IPS-20b (cell line): Measurements from ENCODE around the gene HIVEP1.

Experiments used
- H3K27ac ChIP-seq: one replicate; pipeline ENCODE4 v1.5.1; 2013; ENCODE audit warnings: low read length
- H3K27me3 ChIP-seq: 2 replicates; pipeline ENCODE4 v1.6.1; 2013; ENCODE audit warnings: mild to moderate bottlenecking, low read length, inconsistent platforms; ENCODE audit not compliant: insufficient read depth
- H3K36me3 ChIP-seq: 2 replicates; pipeline ENCODE4 v1.6.1; 2013; ENCODE audit warnings: low read depth, mild to moderate bottlenecking, inconsistent platforms, low read length, moderate library complexity; ENCODE audit not compliant: insufficient read depth
- H3K4me1 ChIP-seq: 2 replicates; pipeline ENCODE4 v1.6.1; 2013; ENCODE audit warnings: mild to moderate bottlenecking, control low read depth, inconsistent platforms, low read length, moderate library complexity; ENCODE audit not compliant: insufficient read depth
- H3K4me3 ChIP-seq: 2 replicates; pipeline ENCODE4 v1.5.1; 2013; ENCODE audit warnings: mild to moderate bottlenecking, low read length, inconsistent platforms
- H3K9ac ChIP-seq: 2 replicates; pipeline ENCODE4 v1.6.1; 2013; ENCODE audit warnings: low read depth, mild to moderate bottlenecking, inconsistent platforms, low read length, moderate library complexity
- H3K9me3 ChIP-seq: 2 replicates; pipeline ENCODE4 v1.6.1; 2013; ENCODE audit warnings: mild to moderate bottlenecking, low read depth, low read length, inconsistent platforms; ENCODE audit not compliant: insufficient read depth

HIVEP1 gene

DNA sequence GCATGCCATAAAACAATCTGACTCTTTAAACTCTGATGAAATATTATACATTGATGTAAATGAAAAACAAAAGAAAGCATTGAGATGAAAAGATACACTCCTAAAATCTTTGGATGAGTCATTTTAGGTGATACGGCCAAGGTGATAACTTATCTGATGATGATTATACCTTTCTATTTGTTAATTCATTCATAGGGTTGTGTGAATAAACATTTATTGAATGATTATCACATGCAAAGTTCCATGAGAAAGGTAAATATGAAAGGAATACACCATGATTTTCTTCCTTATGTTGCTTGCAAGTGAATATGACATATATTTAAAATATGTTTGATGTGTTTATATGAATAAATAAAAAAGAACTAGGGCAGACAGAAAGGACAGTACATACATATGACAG lies 15.4 kb upstream of the HIVEP1 start:
- no peak overlapping the region for H3K9ac ChIP-seq
- H3K4me1 ChIP-seq = peaks cover 9% of the 10 kb centered on the region; the same call in 1 of the 2 replicates
- H3K27me3 ChIP-seq = no peaks in the 10 kb centered on the region
- H3K4me3 ChIP-seq = no peak overlapping the region
- no peak overlapping the region for H3K27ac ChIP-seq
- H3K36me3 ChIP-seq = no peaks in the 10 kb centered on the region
- H3K9me3 ChIP-seq = no peaks in the 10 kb centered on the region

- H3K4me1 ChIP-seq = no peaks in the 10 kb centered on the region; the same call in 1 of the 2 replicates
Observed at GRCh38 chr6:11999246-11999645, 12.9 kb upstream of the HIVEP1 start.

DNA sequence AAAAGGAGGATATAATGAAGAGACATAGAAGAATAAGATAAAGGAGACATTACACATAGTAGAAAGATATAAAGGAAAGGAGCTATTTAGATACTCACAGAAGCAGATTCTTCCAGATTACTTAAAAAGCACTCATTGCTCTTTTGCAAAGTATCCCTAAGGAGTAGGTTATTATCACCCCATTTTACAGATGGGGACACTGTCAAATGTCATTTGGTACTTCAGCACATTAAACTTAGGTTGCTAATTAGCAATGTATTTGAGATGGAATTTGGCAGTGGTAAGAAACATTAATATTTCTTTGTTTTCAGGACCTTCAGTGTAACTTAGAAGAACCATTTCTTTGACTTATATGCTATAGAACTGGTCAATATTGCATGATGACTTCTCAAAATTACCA lies 11.9 kb upstream of the HIVEP1 start:
- H3K36me3 ChIP-seq = no peaks in the 10 kb centered on the region
- no peaks in the 10 kb centered on the region for H3K27me3 ChIP-seq
- H3K9ac ChIP-seq = no peak overlapping the region
- no peak overlapping the region for H3K27ac ChIP-seq
- no peaks in the 10 kb centered on the region; the same call in 1 of the 2 replicates for H3K4me1 ChIP-seq
- H3K4me3 ChIP-seq = no peak overlapping the region
- H3K9me3 ChIP-seq = no peaks in the 10 kb centered on the region

More at GRCh38 chr6:11999246-11999645, 12.9 kb upstream of the HIVEP1 start:
- no peak overlapping the region for H3K4me3 ChIP-seq
- H3K27me3 ChIP-seq = no peaks in the 10 kb centered on the region
- no peaks in the 10 kb centered on the region for H3K9me3 ChIP-seq
- no peak overlapping the region for H3K27ac ChIP-seq
- no peaks in the 10 kb centered on the region for H3K36me3 ChIP-seq
- H3K9ac ChIP-seq = no peak overlapping the region

GRCh38 chr6:12001004-12001705 lies 11.0 kb upstream of the HIVEP1 start:
- no peak overlapping the region for H3K27ac ChIP-seq
- H3K27me3 ChIP-seq = no peaks in the 10 kb centered on the region
- H3K9ac ChIP-seq = no peak overlapping the region
- no peaks in the 10 kb centered on the region for H3K36me3 ChIP-seq
- H3K4me3 ChIP-seq = no peak overlapping the region
- H3K4me1 ChIP-seq = no peaks in the 10 kb centered on the region; the same call in 1 of the 2 replicates
- H3K9me3 ChIP-seq = no peaks in the 10 kb centered on the region

GRCh38 chr6:12001706-12002435 lies 10.2 kb upstream of the HIVEP1 start:
- no peak overlapping the region for H3K9ac ChIP-seq
- no peak overlapping the region for H3K4me3 ChIP-seq
- no peaks in the 10 kb centered on the region for H3K9me3 ChIP-seq
- H3K36me3 ChIP-seq = no peaks in the 10 kb centered on the region
- no peaks in the 10 kb centered on the region for H3K27me3 ChIP-seq
- H3K27ac ChIP-seq = no peak overlapping the region
- no peaks in the 10 kb centered on the region; the same call in 1 of the 2 replicates for H3K4me1 ChIP-seq

GRCh38 chr6:12007473-12007872 lies 4.6 kb upstream of the HIVEP1 start:
- no peaks in the 10 kb centered on the region; the same call in 1 of the 2 replicates for H3K27me3 ChIP-seq
- H3K27ac ChIP-seq = no peak overlapping the region
- H3K4me3 ChIP-seq = no peak overlapping the region
- no peaks in the 10 kb centered on the region for H3K36me3 ChIP-seq
- H3K4me1 ChIP-seq = peaks cover 17% of the 10 kb centered on the region; the same call in 1 of the 2 replicates
- no peaks in the 10 kb centered on the region for H3K9me3 ChIP-seq
- H3K9ac ChIP-seq = no peak overlapping the region

DNA sequence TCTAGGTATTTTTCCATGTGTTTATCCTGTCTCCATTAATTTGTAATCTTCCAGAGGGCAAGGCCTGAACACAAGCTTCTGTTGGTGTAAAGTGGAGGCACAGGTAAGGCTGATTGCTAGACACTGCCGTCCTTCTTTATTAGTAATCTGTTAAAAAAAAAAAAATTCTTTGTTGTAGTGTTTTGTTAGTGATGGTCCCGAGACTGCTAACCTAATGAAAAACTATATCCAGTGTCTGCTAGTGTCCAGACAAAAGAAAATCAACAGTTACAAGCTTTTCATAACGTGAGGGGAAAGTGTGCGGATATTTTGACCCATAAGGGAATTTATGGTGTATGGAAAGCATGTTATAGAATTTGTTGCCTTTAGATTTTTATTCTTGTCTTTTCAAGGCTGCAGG lies 4.2 kb upstream of the HIVEP1 start:
- Histone ChIP-seq H3K4me1 (peaks cover 17% of the 10 kb centered on the region; the same call in 1 of the 2 replicates), H3K9me3 (no peaks in the 10 kb centered on the region), H3K9ac (peak overlapping the region; percentile 78; the same call in 1 of the 2 replicates), H3K36me3 (no peaks in the 10 kb centered on the region), H3K4me3 (peak overlapping the region; percentile 84), H3K27me3 (no peaks in the 10 kb centered on the region; the same call in 1 of the 2 replicates), H3K27ac (no peak overlapping the region)

DNA sequence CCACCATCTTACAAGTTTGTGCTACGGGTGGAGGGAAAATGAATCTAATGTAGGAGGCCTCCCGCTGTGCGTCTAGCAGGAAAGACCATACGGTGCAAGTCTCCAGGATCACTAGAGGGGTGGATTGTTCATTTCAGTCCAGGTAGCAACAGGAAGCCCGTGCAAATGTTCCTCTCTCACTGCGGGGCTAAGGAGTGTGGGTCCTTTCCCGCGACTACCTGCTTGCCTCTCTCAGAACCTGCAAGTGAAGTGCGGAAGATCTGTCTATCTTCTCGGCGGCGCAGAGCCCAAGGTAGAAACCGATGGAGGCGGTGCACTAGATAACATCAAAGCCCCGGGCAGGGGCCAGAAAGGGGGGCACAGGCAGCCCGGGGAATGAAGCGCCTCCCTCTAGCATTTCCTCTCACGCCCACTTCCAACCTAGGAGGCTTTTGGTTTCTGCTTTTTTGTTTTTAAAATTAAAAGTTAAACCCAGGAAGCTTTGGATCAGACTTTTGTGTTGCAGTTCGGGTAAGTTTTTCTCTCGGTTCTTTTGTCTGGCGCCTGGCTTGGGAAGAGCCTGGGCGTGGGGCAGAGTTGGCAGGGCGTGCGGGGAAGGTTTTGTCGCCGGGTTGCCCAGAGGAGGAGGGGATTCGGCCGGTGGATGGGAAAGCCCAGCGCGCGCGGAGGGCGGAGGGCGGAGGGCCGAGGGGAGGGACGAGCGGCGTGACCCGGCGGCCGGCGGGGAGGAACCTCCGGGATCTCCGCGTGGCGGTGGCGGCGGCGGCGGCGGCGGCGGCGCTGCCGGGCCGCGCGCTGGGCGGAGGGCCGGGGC lies 3.5 kb upstream of the HIVEP1 start:
- no peaks in the 10 kb centered on the region for H3K9me3 ChIP-seq
- peak overlapping the region; percentile 78 for H3K9ac ChIP-seq
- H3K36me3 ChIP-seq = no peaks in the 10 kb centered on the region
- no peak overlapping the region for H3K27ac ChIP-seq
- H3K4me1 ChIP-seq = peaks cover 17% of the 10 kb centered on the region; the same call in 1 of the 2 replicates
- no peaks in the 10 kb centered on the region; the same call in 1 of the 2 replicates for H3K27me3 ChIP-seq
- peak overlapping the region; percentile 84 for H3K4me3 ChIP-seq

GRCh38 chr6:12009180-12009685 lies 2.9 kb upstream of the HIVEP1 start:
- Histone ChIP-seq H3K4me1 (peaks cover 23% of the 10 kb centered on the region; the same call in 1 of the 2 replicates), H3K27me3 (no peaks in the 10 kb centered on the region; the same call in 1 of the 2 replicates), H3K4me3 (peak overlapping the region; percentile 73), H3K9me3 (no peaks in the 10 kb centered on the region), H3K27ac (no peak overlapping the region), H3K36me3 (peaks cover 3% of the 10 kb centered on the region; the same call in 1 of the 2 replicates), H3K9ac (peak overlapping the region; percentile 79; the same call in 1 of the 2 replicates)

DNA sequence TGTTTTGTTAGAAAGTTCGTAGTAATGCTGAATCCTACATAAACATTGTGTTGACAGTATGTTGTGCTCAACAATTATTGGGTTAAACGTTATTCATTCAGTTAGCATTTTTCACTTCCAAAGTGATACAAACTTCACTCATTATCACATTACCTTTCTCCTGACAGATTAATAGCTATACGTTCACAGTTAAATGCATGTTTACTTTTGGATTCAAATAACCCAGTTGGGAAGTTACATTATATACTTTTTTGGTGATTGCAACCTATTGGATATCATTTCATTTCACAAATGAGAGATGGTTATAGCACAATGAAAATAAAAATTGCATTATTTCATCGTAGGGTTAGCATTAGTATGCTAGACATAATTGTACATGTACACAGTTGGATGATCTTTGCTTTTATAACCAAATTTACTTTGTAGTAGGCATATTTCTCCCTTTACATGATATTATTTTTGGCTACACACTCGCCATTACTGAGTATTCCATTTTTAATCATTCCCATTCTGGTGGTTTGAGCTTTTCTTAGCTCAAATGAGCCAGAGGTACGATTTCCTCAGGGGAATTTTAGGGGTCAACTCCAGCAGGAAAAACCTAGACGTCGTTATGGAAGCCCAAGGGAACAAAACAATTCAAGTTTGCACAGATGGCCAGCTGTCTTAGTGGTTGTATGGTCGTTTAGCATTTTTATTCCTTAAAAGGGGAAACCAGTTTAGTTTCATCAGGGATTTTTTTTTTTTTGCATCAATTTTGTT lies 2.1 kb upstream of the HIVEP1 start:
- Histone ChIP-seq H3K9ac (peak overlapping the region; percentile 79; the same call in 1 of the 2 replicates), H3K4me3 (peak overlapping the region; percentile 73)

More for the DNA sequence above, 2.1 kb upstream of the HIVEP1 start:
- Histone ChIP-seq H3K9me3 (no peaks in the 10 kb centered on the region), H3K36me3 (peaks cover 7% of the 10 kb centered on the region; the same call in 1 of the 2 replicates), H3K27ac (peak overlapping the region; percentile 48), H3K27me3 (no peaks in the 10 kb centered on the region; the same call in 1 of the 2 replicates), H3K4me1 (peaks cover 29% of the 10 kb centered on the region)
